Measurements from ENCODE around the gene TLL2. TPM values are rescaled to one million over a fixed set of nuclear protein-coding genes. Genes with fewer than 3 reads are reported as not detected.

TLL2 gene
- total and polyA plus RNA-seq, 2 of the 4 experiments (the other 2 are of a cell fraction), result under 0.01 to 0.05 TPM

- Histone ChIP-seq H4K91ac (ENCODE audit: insufficient read depth, low read depth, low read length) (no peak overlapping the region), H3K4me2 (ENCODE audit: low read depth, low read length) (no peak overlapping the region), H2AFZ (replicated peaks; ENCODE audit: low read length, poor library complexity) (no peak overlapping the region), H3K36me3 (ENCODE audit: control insufficient read depth, insufficient read depth, low read length) (no peaks in the 10 kb centered on the region), H3K4me3 (ENCODE audit: insufficient read depth, low read depth, low read length) (no peak overlapping the region), H3K4me1 (ENCODE audit: control insufficient read depth, insufficient read depth, low read length) (no peaks in the 10 kb centered on the region), H2BK20ac (ENCODE audit: low read depth, low read length) (no peak overlapping the region), H3K56ac (ENCODE audit: extremely low read depth, insufficient read depth, low read length) (no peak overlapping the region), H2BK5ac (ENCODE audit: low read depth, low read length, poor library complexity, severe bottlenecking) (no peak overlapping the region), H2BK120ac (ENCODE audit: low read depth, low read length) (no peak overlapping the region), H3K27me3 (ENCODE audit: control insufficient read depth, insufficient read depth, low read length) (peaks cover 2% of the 10 kb centered on the region; the same call in 1 of the 2 replicates), H3K79me1 (ENCODE audit: low read depth in 1 of 2, low read length in 2 of 2) (no peaks in the 10 kb centered on the region), H3K4ac (ENCODE audit: low read depth, low read length) (no peak overlapping the region), H4K8ac (ENCODE audit: low read depth in 2 of 2, low read length in 2 of 2) (no peak overlapping the region), H3K9me1 (ENCODE audit: insufficient read depth, low read length) (no peaks in the 10 kb centered on the region), H2AK9ac (replicated peaks; ENCODE audit: low read depth, low read length, poor library complexity) (no peak overlapping the region), H4K5ac (ENCODE audit: low read depth, low read length) (no peak overlapping the region), H3K18ac (ENCODE audit: low read depth, low read length) (no peak overlapping the region), H3K23ac (ENCODE audit: low read depth, low read length) (no peak overlapping the region), H2BK15ac (ENCODE audit: low read depth, low read length) (no peak overlapping the region), H3K9me3 (ENCODE audit: control insufficient read depth, insufficient read depth, low read length) (no peaks in the 10 kb centered on the region), H4K20me1 (ENCODE audit: insufficient read depth, low read length) (no peaks in the 10 kb centered on the region), H3K14ac (replicated peaks; ENCODE audit: low read depth, low read length) (no peak overlapping the region), H2AK5ac (ENCODE audit: low read depth, low read length) (no peak overlapping the region), H3K27ac (ENCODE audit: insufficient read depth, low read length) (no peak overlapping the region), H3K9ac (ENCODE audit: low read depth, low read length) (no peak overlapping the region)
- BruUV-seq (replicated peaks), result no TSS peak
- ATAC-seq (ENCODE audit: low read depth) (no peak), DNase-seq (no peak)
- WGBS, 2 experiments (ENCODE audit: extremely low coverage in 2 of 2, insufficient read length in 1 of 2), result no CpG with 5 or more reads among the region's 3 CpGs
- ChIA-PET POLR2A (ENCODE audit: unreplicated experiment) (no interaction called here), CTCF (no interaction called here)
- intact Hi-C loops (cut with micrococcal nuclease) (no loop called here), dilution Hi-C loops (cut with HindIII; ENCODE audit: low sequenced_read_pairs, unreplicated experiment) (no loop called here), in situ Hi-C loops (cut with MboI; ENCODE audit: low sequenced_read_pairs) (no loop called here)
- no peak for TF ChIP-seq SMC3 (IDR thresholded peaks at IDR 0.05; ENCODE audit: low read depth, low read length)
- no peak for TF ChIP-seq MXI1 (IDR thresholded peaks at IDR 0.05; ENCODE audit: borderline replicate concordance, low read depth, low read length)
- TF ChIP-seq MAZ (IDR thresholded peaks at IDR 0.05; ENCODE audit: borderline replicate concordance, low read depth, low read length), result no peak
- TF ChIP-seq USF2 (IDR thresholded peaks at IDR 0.05; ENCODE audit: low read depth, low read length), result no peak
Measured at GRCh38 chr10:96463562-96463961, 50.2 kb downstream of the TLL2 start.
